HEK293T (cell line): ENCODE measurements around the gene SPRTN.

ENCODE experiments used
- CTCF ChIA-PET: fragments of 350-600 bp; formaldehyde crosslinking; extraction: SDS; loops from one replicate; lab custom pipeline; 2021; ENCODE audit warnings: antibody characterized with exemption, inconsistent platforms; lab: Yijun Ruan, JAX
- POLR2A ChIA-PET: fragments of 350-600 bp; formaldehyde crosslinking; extraction: SDS; loops from one replicate; lab custom pipeline; 2020; ENCODE audit warnings: antibody characterized with exemption, inconsistent platforms; lab: Yijun Ruan, JAX
- DNase-seq: peaks from one replicate; pipeline ENCODE4 v3.0.0; 2012; ENCODE audit warnings: mixed read lengths; ENCODE audit errors: extremely low spot score
- ARNT ChIP-seq: fragments of 450-650 bp; IDR thresholded peaks from 2 replicates; pipeline ENCODE4 v1.6.1; 2017; ENCODE audit warnings: mild to moderate bottlenecking
- BHLHE40 ChIP-seq: fragments of 450-650 bp; IDR thresholded peaks from 2 replicates; pipeline ENCODE4 v1.6.1; 2016; ENCODE audit warnings: mild to moderate bottlenecking, moderate library complexity, borderline replicate concordance
- CTBP1 ChIP-seq: fragments of 450-650 bp; IDR thresholded peaks from 2 replicates; pipeline ENCODE4 v1.6.1; 2016; ENCODE audit warnings: borderline replicate concordance
- ELF4 ChIP-seq: fragments of 450-650 bp; IDR thresholded peaks from 2 replicates; pipeline ENCODE4 v1.6.1; 2017; ENCODE audit warnings: antibody characterized with exemption
- FOXA1 ChIP-seq: fragments of 450-650 bp; IDR thresholded peaks from 2 replicates; pipeline ENCODE4 v1.6.1; 2016; ENCODE audit warnings: mild to moderate bottlenecking
- FOXK2 ChIP-seq: fragments of 450-650 bp; IDR thresholded peaks from 2 replicates; pipeline ENCODE4 v1.6.1; 2016; ENCODE audit warnings: mild to moderate bottlenecking
- FOXM1 ChIP-seq: fragments of 450-650 bp; IDR thresholded peaks from 2 replicates; pipeline ENCODE4 v1.6.1; 2017; ENCODE audit warnings: mild to moderate bottlenecking, borderline replicate concordance
- HDGF ChIP-seq: fragments of 450-650 bp; IDR thresholded peaks from 2 replicates; pipeline ENCODE4 v1.6.1; 2017; ENCODE audit warnings: antibody characterized with exemption, borderline replicate concordance
- L3MBTL2 ChIP-seq: fragments of 450-650 bp; conservative IDR thresholded peaks from 2 replicates; pipeline ENCODE4 v1.6.1; 2016; ENCODE audit warnings: mild to moderate bottlenecking
- LEF1 ChIP-seq: fragments of 450-650 bp; IDR thresholded peaks from 2 replicates; pipeline ENCODE4 v1.6.1; 2017; ENCODE audit warnings: mild to moderate bottlenecking, borderline replicate concordance
- NFRKB ChIP-seq: fragments of 450-650 bp; IDR thresholded peaks from 2 replicates; pipeline ENCODE4 v1.6.1; 2016; ENCODE audit warnings: mild to moderate bottlenecking, moderate library complexity
- SP1 ChIP-seq: fragments of 450-650 bp; IDR thresholded peaks from 2 replicates; pipeline ENCODE4 v1.6.1; 2017
- SUZ12 ChIP-seq: fragments of 450-650 bp; IDR thresholded peaks from 2 replicates; pipeline ENCODE4 v1.6.1; 2016; ENCODE audit warnings: mild to moderate bottlenecking
- TARDBP ChIP-seq: fragments of 450-650 bp; IDR thresholded peaks from 2 replicates; pipeline ENCODE4 v1.6.1; 2016
- ZNF384 ChIP-seq: fragments of 450-650 bp; IDR thresholded peaks from 2 replicates; pipeline ENCODE4 v1.6.1; 2016
- TF ChIP-seq, protein P1 (sequence below): fragments of 450-650 bp; IDR thresholded peaks from 2 replicates; pipeline ENCODE4 v1.6.1; 2016

Gene SPRTN

DNA sequence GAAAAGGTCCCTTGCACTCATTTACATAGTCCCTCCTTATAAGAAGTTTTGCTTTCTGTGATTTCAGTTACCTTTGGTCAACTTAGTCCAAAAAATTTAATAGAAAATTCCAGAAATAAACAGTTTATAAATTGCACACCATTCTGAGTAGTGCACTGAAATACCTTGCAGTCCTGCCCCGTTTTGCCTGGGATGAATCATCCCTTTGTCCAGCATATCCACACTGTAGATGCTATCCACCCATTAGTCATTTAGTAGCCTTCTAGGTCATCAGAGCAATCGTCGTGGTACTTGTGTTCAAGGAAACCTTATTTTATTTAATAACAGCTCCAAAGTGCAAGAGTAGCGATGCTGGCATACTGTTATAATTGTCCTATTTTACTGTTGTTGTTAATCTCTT lies 38.0 kb downstream of the SPRTN start:
- no peak for DNase-seq
- POLR2A ChIA-PET = no interaction called here
- TF ChIP-seq TARDBP (no peak), BHLHE40 (no peak), FOXK2 (no peak)
- CTCF ChIA-PET = interaction anchor here (0.7 kb wide), 1 partner anchor 423 kb away, joined by 4 read pairs; no protein-coding TSS in a partner anchor

DNA sequence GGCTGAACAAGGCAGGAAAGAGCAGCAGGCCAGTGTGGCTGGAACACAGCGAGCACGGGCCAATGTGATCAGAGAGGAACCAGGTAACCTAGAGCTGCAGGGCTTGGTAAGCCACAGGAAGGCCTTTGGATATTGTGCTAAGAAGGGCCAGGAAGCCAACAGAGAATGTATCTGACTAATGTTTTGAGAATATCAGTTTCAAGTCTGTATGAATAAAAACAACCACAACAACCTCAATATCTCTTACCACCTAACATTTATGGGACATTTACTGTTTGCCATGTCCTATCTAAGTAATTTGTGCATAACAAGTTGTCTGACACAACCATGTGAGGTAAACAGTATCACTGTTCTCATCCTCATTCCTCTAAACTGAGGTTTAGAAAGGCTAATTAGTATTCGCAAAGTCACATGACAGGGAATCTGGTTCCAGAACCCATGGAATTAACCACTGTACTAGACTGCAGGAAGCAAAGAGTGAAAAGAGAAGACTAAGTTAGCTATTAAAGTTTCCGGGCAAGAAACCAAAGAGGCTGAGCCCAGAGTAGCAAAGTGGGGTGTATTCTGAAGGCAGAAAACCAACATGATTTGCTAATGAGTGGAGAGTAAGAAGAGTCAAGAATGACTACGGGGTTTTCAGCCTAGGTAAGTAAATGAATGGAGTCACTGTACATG lies 38.9 kb downstream of the SPRTN start:
- no peak for DNase-seq
- POLR2A ChIA-PET = interaction anchor here (1.0 kb wide), 1 partner anchor 39 kb away, joined by 3 read pairs; the partner anchor contains the start of genes EXOC8 and SPRTN
- CTCF ChIA-PET = no interaction called here
- TF ChIP-seq CTBP1 (no peak), ARNT (no peak), TARDBP (no peak), SUZ12 (no peak)
- TF ChIP-seq, protein P1, sequence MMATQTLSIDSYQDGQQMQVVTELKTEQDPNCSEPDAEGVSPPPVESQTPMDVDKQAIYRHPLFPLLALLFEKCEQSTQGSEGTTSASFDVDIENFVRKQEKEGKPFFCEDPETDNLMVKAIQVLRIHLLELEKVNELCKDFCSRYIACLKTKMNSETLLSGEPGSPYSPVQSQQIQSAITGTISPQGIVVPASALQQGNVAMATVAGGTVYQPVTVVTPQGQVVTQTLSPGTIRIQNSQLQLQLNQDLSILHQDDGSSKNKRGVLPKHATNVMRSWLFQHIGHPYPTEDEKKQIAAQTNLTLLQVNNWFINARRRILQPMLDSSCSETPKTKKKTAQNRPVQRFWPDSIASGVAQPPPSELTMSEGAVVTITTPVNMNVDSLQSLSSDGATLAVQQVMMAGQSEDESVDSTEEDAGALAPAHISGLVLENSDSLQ = no peak

DNA sequence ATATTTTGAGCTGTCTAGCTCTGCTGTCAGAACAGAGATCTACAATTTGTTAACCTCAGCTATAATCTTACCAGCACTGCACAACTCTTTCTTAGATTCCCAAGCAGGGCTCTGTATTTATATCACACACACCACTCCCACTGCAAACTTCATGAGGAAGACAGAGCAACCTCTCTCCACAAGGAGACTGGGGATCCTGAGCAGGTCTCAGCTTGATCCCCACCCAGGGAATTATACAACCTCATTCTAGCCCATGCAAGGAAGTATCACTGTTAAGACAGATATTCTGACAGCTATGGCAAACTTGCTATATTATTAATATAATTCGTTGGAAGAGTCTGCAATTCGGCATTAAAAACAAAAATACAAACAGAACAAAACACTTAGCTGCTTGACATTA lies 43.6 kb downstream of the SPRTN start:
- no peak for TF ChIP-seq L3MBTL2
- no peak for TF ChIP-seq TARDBP
- no peak for TF ChIP-seq FOXM1
- no peak for TF ChIP-seq NFRKB
- no peak for TF ChIP-seq HDGF
- no peak for TF ChIP-seq ELF4
- TF ChIP-seq CTBP1 = no peak
- no peak for TF ChIP-seq LEF1
- no peak for TF ChIP-seq ZNF384
- TF ChIP-seq FOXK2 = no peak
- no peak for TF ChIP-seq ARNT
- TF ChIP-seq SP1 = no peak
- ChIA-PET POLR2A (no interaction called here), CTCF (interaction anchor here (0.5 to 0.8 kb wide), 2 partner anchors 37 to 205 kb away, joined by 3 to 4 read pairs; no protein-coding TSS in a partner anchor)
- no peak for DNase-seq

DNA sequence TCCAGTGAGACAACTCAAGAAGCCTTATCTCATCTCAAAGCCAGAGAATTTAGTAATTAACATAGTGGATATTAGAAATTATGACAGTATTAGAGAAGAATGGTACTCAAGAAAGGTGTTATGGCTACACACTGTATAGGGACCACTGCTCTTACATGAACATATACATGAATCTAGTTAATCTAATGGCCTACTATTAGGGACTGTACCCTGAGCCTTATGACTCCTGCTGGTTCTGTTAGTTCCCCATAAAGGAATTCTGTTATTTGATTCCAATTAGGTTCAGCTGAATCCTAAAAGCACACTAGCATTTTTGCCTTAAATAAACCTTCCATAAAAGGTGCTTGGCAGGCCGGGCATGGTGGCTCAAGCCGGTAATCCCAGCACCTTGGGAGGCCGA lies 44.3 kb downstream of the SPRTN start:
- no peak for DNase-seq
- ChIA-PET POLR2A (no interaction called here), CTCF (interaction anchor here (0.5 to 0.8 kb wide), 3 partner anchors 27 to 204 kb away, joined by 3 to 4 read pairs (median 3); no protein-coding TSS in a partner anchor)
- no peak for TF ChIP-seq ELF4
- no peak for TF ChIP-seq SP1
- no peak for TF ChIP-seq TARDBP
- TF ChIP-seq, protein P1 = no peak
- TF ChIP-seq SUZ12 = no peak
- no peak; the same call in 1 of the 2 replicates for TF ChIP-seq L3MBTL2
- TF ChIP-seq NFRKB = no peak
- no peak for TF ChIP-seq LEF1
- TF ChIP-seq ZNF384 = no peak
- TF ChIP-seq FOXK2 = no peak
- no peak for TF ChIP-seq FOXM1
- TF ChIP-seq HDGF = no peak
- TF ChIP-seq ARNT = no peak
- no peak for TF ChIP-seq CTBP1
- TF ChIP-seq BHLHE40 = no peak

DNA sequence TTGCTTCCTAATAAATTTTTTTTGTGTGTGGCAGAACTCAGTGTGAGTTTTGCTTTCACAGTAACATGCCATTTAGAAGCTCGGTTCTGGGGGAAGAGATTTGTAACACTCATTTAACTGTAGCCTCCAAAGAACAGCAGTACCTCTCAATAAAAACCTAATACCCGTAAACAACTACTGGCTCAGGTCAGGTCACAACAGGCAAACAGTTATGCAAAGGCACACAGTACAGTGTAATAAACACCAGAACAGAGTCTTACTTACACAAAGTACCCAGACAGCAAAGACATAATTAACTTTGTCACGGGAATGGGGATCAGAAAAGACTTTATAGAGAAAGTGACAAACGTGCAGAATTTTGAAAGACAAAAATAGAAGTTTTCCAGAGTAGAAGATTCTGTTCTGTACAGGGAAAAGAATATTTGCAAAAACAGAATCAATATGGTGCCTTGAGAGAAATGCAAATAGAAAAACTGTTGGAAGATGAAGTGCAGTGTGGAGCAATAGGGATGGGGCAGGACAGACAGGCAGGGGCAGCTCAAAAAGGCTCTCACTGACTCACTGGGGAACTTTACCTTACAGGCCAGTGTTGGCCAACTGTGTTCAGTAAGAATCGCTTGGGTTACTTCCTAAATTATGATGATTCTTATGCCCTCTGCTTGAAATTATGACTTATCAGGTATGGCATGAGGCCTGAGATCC lies 45.2 kb downstream of the SPRTN start:
- CTCF ChIA-PET = interaction anchor here (0.6 kb wide), 1 partner anchor 26 kb away, joined by 3 read pairs; no protein-coding TSS in a partner anchor
- TF ChIP-seq FOXM1 = no peak
- TF ChIP-seq, protein P1 = peak; percentile 60; the same call in 1 of the 2 replicates
- TF ChIP-seq FOXA1 = 0 out of 2 replicates have a peak, but pooled peaks have one; percentile 19
- TF ChIP-seq FOXK2 = peak; percentile 62; the same call in 1 of the 2 replicates
- TF ChIP-seq SUZ12 = no peak
- TF ChIP-seq L3MBTL2 = no peak
- POLR2A ChIA-PET = no interaction called here
- no peak for DNase-seq

DNA sequence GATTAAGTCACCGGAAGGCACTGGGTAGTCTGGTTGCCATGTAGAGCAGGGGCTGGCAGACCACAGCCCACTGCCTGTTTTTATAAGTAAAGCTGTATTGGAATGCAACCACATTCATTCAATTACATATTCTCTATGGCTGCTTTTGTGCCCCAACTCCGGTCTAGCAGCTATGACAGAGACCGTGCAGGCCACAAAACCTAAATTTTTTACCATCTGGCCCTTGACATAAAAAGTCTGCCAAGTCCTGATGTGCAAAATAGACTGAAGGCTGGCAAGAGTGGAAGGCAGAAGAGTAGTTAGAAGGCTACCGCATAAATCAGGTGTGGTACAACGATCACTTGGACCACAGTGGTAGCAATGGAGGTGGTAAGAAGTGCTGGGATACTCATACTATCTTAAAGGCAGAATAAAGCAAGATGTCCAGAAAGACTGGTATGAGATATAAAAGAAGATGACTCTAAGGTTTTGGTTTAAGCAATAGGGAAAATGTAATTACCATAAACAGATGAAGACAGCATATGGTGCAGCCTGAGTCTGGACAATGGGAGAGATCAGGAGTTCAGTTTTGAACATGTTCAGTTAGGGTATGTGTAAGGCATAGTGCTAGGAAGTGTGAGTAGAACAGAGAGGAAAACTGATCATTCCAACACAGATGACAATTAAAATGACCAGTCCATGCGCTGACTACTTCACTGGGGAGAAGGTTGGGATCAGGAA lies 46.8 kb downstream of the SPRTN start:
- POLR2A ChIA-PET = no interaction called here
- no peak for DNase-seq
- CTCF ChIA-PET = no interaction called here
- no peak for TF ChIP-seq NFRKB
- no peak for TF ChIP-seq ELF4
- no peak for TF ChIP-seq ARNT
- no peak for TF ChIP-seq CTBP1
- no peak for TF ChIP-seq FOXA1
- no peak for TF ChIP-seq SP1
- TF ChIP-seq HDGF = no peak
- TF ChIP-seq FOXM1 = no peak
- TF ChIP-seq LEF1 = no peak
- TF ChIP-seq FOXK2 = no peak
- no peak for TF ChIP-seq BHLHE40
- TF ChIP-seq ZNF384 = no peak
- no peak for TF ChIP-seq SUZ12
- TF ChIP-seq, protein P1 = no peak
- no peak for TF ChIP-seq TARDBP
- no peak for TF ChIP-seq L3MBTL2
